T-helper 2 cell (primary cell): ENCODE data around the gene PM20D2.
A peak's percentile ranks its signal among the peaks of the same experiment; 100 is the strongest.
"Not testable (repeated sequence)": the region's sequence is repeated elsewhere in the genome, so short reads cannot be mapped to it uniquely, and the experiment has no call there.

Experiments used
- DNase-seq, 5 experiments: peaks; one replicate each; pipeline versions ENCODE4 v3.0.0 to v3.0.0-alpha.2; 2012 to 2022
- total RNA-seq, 2 donors: gene quantifications; one replicate each; lab custom pipeline; 2026; lab: John Stamatoyannopoulos, UW

PM20D2 gene, protein sequence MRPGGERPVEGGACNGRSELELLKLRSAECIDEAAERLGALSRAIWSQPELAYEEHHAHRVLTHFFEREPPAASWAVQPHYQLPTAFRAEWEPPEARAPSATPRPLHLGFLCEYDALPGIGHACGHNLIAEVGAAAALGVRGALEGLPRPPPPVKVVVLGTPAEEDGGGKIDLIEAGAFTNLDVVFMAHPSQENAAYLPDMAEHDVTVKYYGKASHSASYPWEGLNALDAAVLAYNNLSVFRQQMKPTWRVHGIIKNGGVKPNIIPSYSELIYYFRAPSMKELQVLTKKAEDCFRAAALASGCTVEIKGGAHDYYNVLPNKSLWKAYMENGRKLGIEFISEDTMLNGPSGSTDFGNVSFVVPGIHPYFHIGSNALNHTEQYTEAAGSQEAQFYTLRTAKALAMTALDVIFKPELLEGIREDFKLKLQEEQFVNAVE
- 14.0 to 25.0 reads per million in 2 donors for total RNA-seq

DNA sequence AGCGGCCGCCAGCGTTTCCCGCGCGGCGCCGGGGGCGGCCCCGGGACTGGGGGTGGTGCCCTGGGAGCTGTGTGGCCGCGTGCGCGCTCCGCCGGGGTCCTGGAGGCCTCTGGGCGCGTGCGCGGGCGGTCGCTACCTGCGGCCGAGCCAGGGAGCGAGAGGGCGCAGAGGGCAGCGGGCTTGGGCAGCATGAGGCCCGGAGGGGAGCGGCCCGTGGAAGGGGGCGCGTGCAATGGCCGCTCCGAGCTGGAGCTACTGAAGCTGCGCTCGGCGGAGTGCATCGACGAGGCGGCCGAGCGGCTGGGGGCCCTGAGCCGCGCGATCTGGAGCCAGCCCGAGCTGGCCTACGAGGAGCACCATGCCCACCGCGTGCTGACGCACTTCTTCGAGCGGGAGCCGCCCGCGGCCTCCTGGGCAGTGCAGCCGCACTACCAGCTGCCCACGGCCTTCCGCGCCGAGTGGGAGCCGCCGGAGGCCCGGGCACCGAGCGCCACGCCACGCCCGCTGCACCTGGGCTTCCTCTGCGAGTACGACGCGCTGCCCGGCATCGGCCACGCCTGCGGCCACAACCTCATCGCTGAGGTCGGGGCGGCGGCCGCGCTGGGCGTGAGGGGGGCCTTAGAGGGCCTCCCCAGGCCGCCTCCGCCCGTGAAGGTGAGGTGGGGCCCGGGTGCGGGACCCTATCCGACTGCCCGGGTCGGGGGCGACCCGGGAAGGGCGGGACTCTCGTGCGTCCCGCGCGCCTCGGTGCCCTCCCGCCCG, at the start of gene PM20D2:
TSS of gene PM20D2 (plus strand) at position 100 of the 762 bp plus-strand sequence. CDS start at position 190, 90 bp downstream.
- peak; percentile 30 to 79 (median 47) for DNase-seq

- peak in 1 of 5 experiments; percentile 76 for DNase-seq
These were observed 47.4 kb upstream of the PM20D2 start for GRCh38 chr6:89098461-89098860.

DNA sequence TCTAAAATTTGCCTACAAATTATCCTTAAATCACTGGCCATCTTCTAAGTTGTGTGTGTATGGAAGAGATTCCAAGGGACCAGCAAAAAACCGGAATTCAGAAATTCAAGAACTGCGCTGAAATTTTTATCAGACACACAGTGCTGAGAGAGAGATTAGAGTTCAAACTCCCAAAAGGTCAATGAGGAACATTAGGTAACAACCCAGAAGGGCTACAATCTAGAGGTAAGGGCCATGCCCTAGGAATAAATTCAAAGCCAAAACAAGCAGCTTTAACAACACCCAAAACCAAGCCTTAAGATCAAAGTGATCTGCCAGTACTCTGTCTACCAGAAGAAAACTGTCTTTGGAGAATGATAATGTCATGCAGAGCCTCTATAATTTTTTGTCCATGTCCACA, 45.7 kb upstream of the PM20D2 start:
- no peak for DNase-seq

- DNase-seq = no peak
These were observed 35.6 kb upstream of the PM20D2 start for GRCh38 chr6:89110284-89110683.

GRCh38 chr6:89111933-89112332, 33.9 kb upstream of the PM20D2 start:
- no peak for DNase-seq

DNA sequence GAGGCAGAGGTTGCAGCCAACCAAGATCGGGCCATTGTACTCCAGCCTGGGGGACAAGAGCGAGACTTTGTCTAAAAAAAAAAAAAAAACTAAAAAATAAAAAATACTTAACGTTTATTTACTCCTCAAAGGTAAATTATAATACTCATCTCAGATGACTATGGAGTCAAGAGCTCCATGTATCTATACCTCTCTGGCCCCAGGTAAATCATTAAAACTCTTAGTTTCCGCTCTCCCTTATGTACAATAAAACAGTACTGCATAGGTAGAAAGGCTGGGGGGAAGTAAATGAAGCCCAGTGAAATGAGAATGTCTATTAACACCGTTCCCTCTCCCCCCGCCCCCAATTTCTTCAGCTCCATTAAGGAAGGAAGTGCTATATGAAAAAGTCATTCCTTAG, 29.2 kb upstream of the PM20D2 start:
- no peak for DNase-seq

GRCh38 chr6:89117211-89118108, 28.4 kb upstream of the PM20D2 start, which contains the start of gene SRSF12:
TSS of gene SRSF12 (minus strand) at chr6:89118071. CDS start at chr6:89117887, 184 bp downstream.
- peak in 3 of 5 experiments; percentile 16 to 44 (median 25) for DNase-seq

GRCh38 chr6:89118931-89119330, 26.9 kb upstream of the PM20D2 start:
- DNase-seq = no peak

DNA sequence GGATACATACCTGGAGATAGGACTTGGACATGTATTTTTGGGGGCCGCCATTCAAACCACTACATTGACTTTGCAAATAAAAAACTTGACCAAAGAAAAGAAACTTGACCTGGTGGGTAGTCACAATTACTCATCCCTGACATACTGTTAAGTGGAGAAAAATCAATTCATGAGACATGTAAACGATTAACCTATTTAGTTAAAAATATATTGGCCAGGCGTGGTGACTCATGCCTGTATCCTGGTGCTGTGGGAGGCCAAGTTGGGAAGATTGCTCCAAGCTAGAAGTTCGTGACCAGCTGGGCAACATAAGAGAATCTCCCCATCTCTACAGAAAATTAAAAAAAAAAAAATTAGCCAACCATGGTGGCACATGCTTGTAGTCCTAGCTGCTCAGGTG, 25.5 kb upstream of the PM20D2 start:
- DNase-seq = no peak

DNA sequence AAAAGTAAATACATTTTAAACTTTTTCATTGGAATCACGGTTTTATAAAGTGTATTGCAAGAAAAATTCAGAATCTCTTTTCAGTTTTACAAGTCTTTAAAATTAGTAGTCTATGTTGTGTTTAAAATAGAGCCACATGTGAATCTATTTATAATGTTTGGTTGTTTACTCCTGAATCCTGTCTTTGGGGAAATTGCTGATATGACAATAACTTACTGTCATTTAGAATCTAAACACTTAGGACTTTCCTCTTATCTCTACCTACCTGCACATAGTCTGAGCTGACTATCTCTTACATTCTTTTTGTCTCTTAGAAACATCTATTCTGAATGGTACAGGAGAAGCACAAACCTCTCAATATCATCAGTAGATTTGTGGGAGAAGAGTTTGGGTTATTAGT, 23.9 kb upstream of the PM20D2 start:
- DNase-seq = no peak

GRCh38 chr6:89122625-89123024, 23.2 kb upstream of the PM20D2 start:
- DNase-seq = peak in 1 of 5 experiments; percentile 57

DNA sequence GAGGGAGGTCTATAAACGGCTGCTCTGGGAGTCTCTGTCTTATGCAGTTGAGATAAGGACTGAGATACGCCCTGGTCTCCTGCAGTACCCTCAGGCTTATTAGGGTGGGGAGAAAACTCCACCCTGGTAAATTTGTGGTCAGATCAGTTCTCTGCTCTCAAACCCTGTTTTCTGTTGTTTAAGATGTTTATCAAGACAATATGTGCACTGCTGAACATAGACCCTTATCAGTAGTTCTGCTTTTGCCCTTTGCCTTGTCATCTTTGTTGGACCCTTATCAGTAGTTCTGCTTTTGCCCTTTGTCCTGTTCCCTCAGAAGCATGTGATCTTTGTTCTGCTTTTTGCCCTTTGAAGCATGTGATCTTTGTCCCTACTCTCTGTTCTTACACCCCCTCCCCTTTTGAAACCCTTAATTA, 17.6 kb upstream of the PM20D2 start:
- not testable (repeated sequence) for DNase-seq

- no peak for DNase-seq
These were observed 14.3 kb upstream of the PM20D2 start for GRCh38 chr6:89131599-89131998.

DNA sequence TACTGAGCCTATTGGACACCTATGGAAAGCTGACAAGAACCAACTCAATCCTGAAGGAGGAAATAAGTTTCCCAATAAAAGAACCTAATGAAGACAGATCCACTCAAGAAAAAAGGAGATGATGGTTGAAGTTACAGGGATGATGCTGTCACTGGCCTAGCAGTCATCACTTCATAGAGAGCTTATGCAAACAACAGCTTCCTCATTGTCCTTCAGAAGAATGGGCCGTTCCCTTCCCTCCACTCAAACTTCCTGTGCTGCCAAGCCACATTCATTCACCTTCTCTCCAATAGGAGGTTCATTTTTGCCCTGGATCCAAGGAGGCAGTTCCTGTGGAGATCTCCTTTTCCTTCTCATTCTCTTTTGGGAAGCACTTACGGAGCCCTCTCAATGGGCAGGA, 13.8 kb upstream of the PM20D2 start:
- no peak for DNase-seq

DNA sequence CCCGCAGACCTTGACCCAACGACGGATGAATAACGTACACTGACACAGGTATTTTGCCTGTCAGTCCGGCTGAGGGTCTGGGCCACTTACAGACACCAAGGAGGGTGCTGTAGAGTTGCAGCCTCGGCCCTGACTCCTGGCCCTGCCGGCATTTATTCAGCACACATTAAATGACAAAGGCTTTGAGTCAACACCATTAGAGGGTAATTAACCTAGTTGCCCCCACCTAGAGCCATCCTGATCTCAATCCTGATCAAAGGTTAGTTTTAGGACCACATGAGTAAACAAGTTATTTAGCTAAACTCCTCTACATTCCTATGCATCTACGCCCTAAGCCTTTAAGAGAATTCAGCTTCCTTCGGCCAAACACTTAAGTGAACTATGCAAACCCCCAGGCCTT, 11.9 kb upstream of the PM20D2 start:
- no peak for DNase-seq

GRCh38 chr6:89134723-89135122, 11.1 kb upstream of the PM20D2 start:
- no peak for DNase-seq

DNA sequence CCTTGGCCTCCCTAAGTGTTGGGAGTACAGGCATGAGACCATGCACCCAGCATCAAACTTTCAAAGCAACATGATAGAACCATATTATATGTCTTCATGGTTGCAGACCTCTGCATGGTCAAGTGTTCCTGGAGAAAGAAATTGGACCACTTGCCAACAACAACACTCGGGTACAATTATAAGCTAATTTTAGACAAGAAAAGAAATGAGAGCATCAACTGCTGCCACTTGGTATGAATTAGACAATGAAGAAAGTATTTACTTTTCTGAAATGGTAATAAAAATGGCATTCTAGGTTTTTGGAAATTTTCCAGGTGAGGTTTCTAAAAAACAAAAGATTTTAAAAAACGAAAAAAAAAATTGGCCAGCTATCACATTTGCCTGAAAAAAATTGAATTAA, 7.7 kb upstream of the PM20D2 start:
- DNase-seq = no peak

DNA sequence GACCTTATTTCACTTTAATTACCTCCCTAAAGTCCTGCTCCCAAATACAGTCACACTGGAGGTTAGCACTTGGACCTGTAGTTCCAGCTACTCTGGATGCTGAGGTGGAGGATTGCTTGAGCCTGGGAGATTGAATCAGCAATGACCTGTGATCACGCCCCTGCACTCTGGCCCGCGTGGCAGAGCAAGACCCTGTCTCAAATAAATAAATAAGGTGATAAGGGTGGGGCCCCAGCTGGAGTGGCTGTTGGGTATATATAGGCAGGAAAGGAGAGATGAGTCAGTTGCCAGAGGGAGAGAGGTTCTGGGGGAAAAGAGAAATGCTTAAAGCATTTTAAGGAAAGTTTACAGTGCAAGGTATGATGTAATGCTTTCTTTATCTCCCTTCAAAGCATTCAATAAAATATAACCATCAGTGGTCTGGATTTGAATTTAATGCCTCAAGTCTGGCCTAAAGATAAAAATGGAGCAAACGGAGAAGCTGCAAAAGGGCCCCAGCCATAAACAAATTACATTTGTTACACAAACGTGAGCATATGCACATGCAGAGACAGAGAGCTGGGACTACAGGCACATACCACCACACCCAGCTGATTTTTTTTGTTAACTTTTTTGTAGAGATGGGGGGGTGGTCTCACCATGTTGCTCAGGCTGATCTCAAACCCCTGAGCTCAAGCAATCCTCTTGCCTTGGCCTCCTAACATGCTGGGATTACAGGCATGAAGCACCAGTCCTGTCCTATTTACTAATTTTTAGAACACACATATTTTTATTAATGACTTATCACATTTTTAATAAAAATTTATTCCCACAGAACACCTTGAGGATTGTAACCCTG, 6.1 kb upstream of the PM20D2 start:
- no peak for DNase-seq

GRCh38 chr6:89140347-89141156, 5.3 kb upstream of the PM20D2 start:
- no peak for DNase-seq

GRCh38 chr6:89144354-89144906, 1.4 kb upstream of the PM20D2 start:
- peak in 1 of 5 experiments; percentile 88 for DNase-seq
